ENCODE results near the gene TOR1AIP2.

Gene TOR1AIP2

GRCh38 chr1:179877586-179878265 lies at the start of gene TOR1AIP2:
TSS of gene TOR1AIP2 (minus strand) at chr1:179877803. CDS start at chr1:179852665, 25,138 bp downstream.
- DNase-seq (ENCODE audit: low read depth, low spot score), result peak; percentile 91

- DNase-seq (ENCODE audit: low read depth, low spot score), result no peak
These were observed 49.2 kb upstream of the TOR1AIP2 start for GRCh38 chr1:179926850-179927205.

- no peak for DNase-seq (ENCODE audit: low read depth, low spot score)
These were observed 48.6 kb upstream of the TOR1AIP2 start for GRCh38 chr1:179925922-179926849.

GRCh38 chr1:179925302-179925701 lies 47.7 kb upstream of the TOR1AIP2 start:
- DNase-seq (ENCODE audit: low read depth, low spot score), result no peak

- no peak for DNase-seq (ENCODE audit: low read depth, low spot score)
These were observed 46.7 kb upstream of the TOR1AIP2 start for GRCh38 chr1:179924268-179924667.

GRCh38 chr1:179923029-179923428 lies 45.4 kb upstream of the TOR1AIP2 start:
- no peak for DNase-seq (ENCODE audit: low read depth, low spot score)

GRCh38 chr1:179921981-179922872 lies 44.6 kb upstream of the TOR1AIP2 start:
- DNase-seq (ENCODE audit: low read depth, low spot score), result no peak

- peak; percentile 14 for DNase-seq (ENCODE audit: low read depth, low spot score)
These were observed 43.9 kb upstream of the TOR1AIP2 start for GRCh38 chr1:179921472-179921871.

GRCh38 chr1:179917601-179918429 lies 40.2 kb upstream of the TOR1AIP2 start:
- no peak for DNase-seq (ENCODE audit: low read depth, low spot score)

- no peak for DNase-seq (ENCODE audit: low read depth, low spot score)
These were observed 34.2 kb upstream of the TOR1AIP2 start for GRCh38 chr1:179911812-179912211.

- no peak for DNase-seq (ENCODE audit: low read depth, low spot score)
These were observed 33.3 kb upstream of the TOR1AIP2 start for GRCh38 chr1:179910934-179911333.

- DNase-seq (ENCODE audit: low read depth, low spot score), result no peak
These were observed 12.0 kb upstream of the TOR1AIP2 start for GRCh38 chr1:179889589-179889988.

- no peak for DNase-seq (ENCODE audit: low read depth, low spot score)
These were observed 10.5 kb upstream of the TOR1AIP2 start for GRCh38 chr1:179888071-179888470.

- DNase-seq (ENCODE audit: low read depth, low spot score), result peak; percentile 15
These were observed 6.1 kb upstream of the TOR1AIP2 start for GRCh38 chr1:179883745-179884138.

- peak; percentile 3 for DNase-seq (ENCODE audit: low read depth, low spot score)
These were observed 5.6 kb upstream of the TOR1AIP2 start for GRCh38 chr1:179883040-179883744.

GRCh38 chr1:179882253-179883039 lies 4.8 kb upstream of the TOR1AIP2 start, which contains the start of gene TOR1AIP1:
TSS of gene TOR1AIP1 (plus strand) at chr1:179882285. CDS start at chr1:179882503, 218 bp downstream.
- peak; percentile 99 for DNase-seq (ENCODE audit: low read depth, low spot score)

- peak; percentile 94 for DNase-seq (ENCODE audit: low read depth, low spot score)
These were observed 4.1 kb upstream of the TOR1AIP2 start for GRCh38 chr1:179881642-179882252.

- no peak for DNase-seq (ENCODE audit: low read depth, low spot score)
These were observed 2.2 kb upstream of the TOR1AIP2 start for GRCh38 chr1:179879797-179880196.

- no peak for DNase-seq (ENCODE audit: low read depth, low spot score)
These were observed 1.3 kb downstream of the TOR1AIP2 start for GRCh38 chr1:179876300-179876715.
